B cell (primary cell): ENCODE measurements around the gene FMO4. TPM values are rescaled to one million over a fixed set of nuclear protein-coding genes. Genes with fewer than 3 reads are reported as not detected.

ENCODE experiments used
- ATAC-seq: fragments of 200-7000 bp; cut with Tn5 transposase; one replicate; pipeline ENCODE4 v1.10.0; 2021; ENCODE audit warnings: low read depth, mild to moderate bottlenecking, moderate number of reproducible peaks, moderate library complexity
- CTCF ChIA-PET: fragments of 350-600 bp; sonication (Branson Sonifier 250); formaldehyde crosslinking; loops from one replicate; lab custom pipeline; 2021; ENCODE audit warnings: antibody characterized with exemption, inconsistent platforms; lab: Charles Lee
- POLR2A ChIA-PET: fragments of 350-600 bp; sonication (Branson Sonifier 250); formaldehyde crosslinking; loops from one replicate; lab custom pipeline; 2021; ENCODE audit warnings: antibody characterized with exemption; lab: Charles Lee
- DNase-seq: peaks from one replicate; pipeline ENCODE4 v3.0.0; 2013
- H2AFZ ChIP-seq: 2 replicates; pipeline ENCODE4 v1.6.1; 2012; ENCODE audit warnings: mild to moderate bottlenecking, low read depth, low read length; ENCODE audit not compliant: insufficient read depth, poor library complexity, severe bottlenecking
- H3K27ac ChIP-seq, 2 donors: 1 replicate in 1 of 2; 2 replicates in 1 of 2; pipeline ENCODE4 v1.5.1; 2012 to 2013; ENCODE audit warnings: low read length in 2 of 2, mild to moderate bottlenecking in 2 of 2, moderate library complexity in 1 of 2
- H3K27me3 ChIP-seq, 4 experiments: fragments of 200-600 bp in 1 of 4; sonication (generic) in 1 of 4; replicated peaks in 1 of 4; 1 replicate in 2 of 4; 2 replicates in 2 of 4; pipeline versions ENCODE4 v1.6.1 to v1.7.0; 2013 to 2016; ENCODE audit warnings: low read length in 3 of 4, mild to moderate bottlenecking in 2 of 4, mixed read lengths in 1 of 4, moderate library complexity in 1 of 4; ENCODE audit not compliant: insufficient read depth in 4 of 4, control insufficient read depth in 3 of 4; ENCODE audit errors: control extremely low read depth in 1 of 4
- H3K36me3 ChIP-seq, 2 experiments: replicated peaks in 1 of 2; 1 replicate in 1 of 2; 2 replicates in 1 of 2; pipeline versions ENCODE4 v1.6.1 to v1.7.1; 2013; ENCODE audit warnings: low read length in 1 of 2; ENCODE audit not compliant: insufficient read depth in 2 of 2, control insufficient read depth in 1 of 2; ENCODE audit errors: control extremely low read depth in 1 of 2, extremely low read depth in 1 of 2
- H3K4me1 ChIP-seq, 2 donors: fragments of 200-600 bp in 1 of 2; sonication (generic) in 1 of 2; 1 replicate in 1 of 2; 2 replicates in 1 of 2; pipeline versions ENCODE4 v1.5.1 to v1.6.1; 2013 to 2017; ENCODE audit warnings: low read length in 2 of 2; ENCODE audit not compliant: control insufficient read depth in 2 of 2, insufficient read depth in 2 of 2
- H3K4me2 ChIP-seq: replicated peaks from 2 replicates; pipeline ENCODE3; 2012; ENCODE audit warnings: mild to moderate bottlenecking, low read depth, low read length; ENCODE audit not compliant: poor library complexity, severe bottlenecking
- H3K4me3 ChIP-seq, 5 experiments: fragments of 200-600 bp in 1 of 5; sonication (generic) in 1 of 5; 1 replicate in 3 of 5; 2 replicates in 2 of 5; pipeline versions ENCODE4 v1.5.1 to v1.7.0; 2011 to 2016; ENCODE audit warnings: low read length in 4 of 5, mild to moderate bottlenecking in 4 of 5, low read depth in 2 of 5, control low read depth in 1 of 5, moderate library complexity in 1 of 5; ENCODE audit not compliant: insufficient read depth in 1 of 5; ENCODE audit errors: control extremely low read depth in 1 of 5, extremely low read depth in 1 of 5
- H3K79me2 ChIP-seq: fragments of 200-600 bp; sonication (generic); one replicate; pipeline ENCODE4 v1.6.0; 2016; ENCODE audit warnings: low read length; ENCODE audit not compliant: control insufficient read depth, insufficient read depth
- H3K9ac ChIP-seq: fragments of 200-600 bp; sonication (generic); 2 replicates; pipeline ENCODE4 v1.6.1; 2017; ENCODE audit warnings: mild to moderate bottlenecking, low read length, moderate library complexity
- H3K9me3 ChIP-seq, 3 donors: one replicate each; pipeline versions ENCODE4 v1.6.1 to v1.7.1; 2013; ENCODE audit warnings: low read length in 2 of 3; ENCODE audit not compliant: control insufficient read depth in 2 of 3, insufficient read depth in 1 of 3; ENCODE audit errors: control extremely low read depth in 1 of 3
- H4K20me1 ChIP-seq: 2 replicates; pipeline ENCODE4 v1.6.0; 2012; ENCODE audit warnings: mild to moderate bottlenecking, low read length; ENCODE audit not compliant: insufficient read depth, control insufficient read depth, poor library complexity, severe bottlenecking
- H3K27ac Mint-ChIP-seq: one replicate; pipeline ENCODE4 v1.8.0; 2021; ENCODE audit warnings: mixed read lengths
- H3K27me3 Mint-ChIP-seq: one replicate; pipeline ENCODE4 v1.8.0; 2021; ENCODE audit warnings: mixed read lengths
- H3K4me1 Mint-ChIP-seq: one replicate; pipeline ENCODE4 v1.8.0; 2021; ENCODE audit warnings: mixed read lengths
- H3K4me3 Mint-ChIP-seq: one replicate; pipeline ENCODE4 v1.8.0; 2021; ENCODE audit warnings: mixed read lengths
- H3K9me3 Mint-ChIP-seq: one replicate; pipeline ENCODE4 v1.8.0; 2022; ENCODE audit warnings: mixed read lengths; ENCODE audit not compliant: insufficient read depth
- EZH2 ChIP-seq: IDR thresholded peaks from 2 replicates; pipeline ENCODE4 v1.6.1; 2012; ENCODE audit warnings: borderline replicate concordance, low read depth, mild to moderate bottlenecking, moderate library complexity, low read length; ENCODE audit not compliant: insufficient read depth, poor library complexity, severe bottlenecking
- WGBS: methylation state at CpG from one replicate; pipeline ENCODE4 v1.1.5; 2013; ENCODE audit warnings: missing lambda C conversion rate; ENCODE audit not compliant: insufficient coverage; 5-methylcytosine and 5-hydroxymethylcytosine counted together
- intact Hi-C: fragments of 100-400 bp; cut with micrococcal nuclease; formaldehyde crosslinking; loops from one replicate; pipeline ENCODE4 v1.10.0; 2022
- polyA plus RNA-seq: library from polyadenylated mRNA; depleted of rRNA; stranded (reverse); fragments of >200 nt; gene quantifications from 2 replicates; pipeline ENCODE4 v1.2.3, GENCODE V29; 2012
- total RNA-seq, 2 donors: library from RNA; stranded (reverse); fragments of 120-200 nt in 1 of 2; gene quantifications; 1 replicate in 1 of 2; 2 replicates in 1 of 2; pipeline versions ENCODE4 v1.2.3 to v1.2.4, GENCODE V29; 2013 to 2022
- TF ChIP-seq, protein P1 (sequence below): fragments of 200-600 bp; IDR thresholded peaks from one replicate; pipeline ENCODE4 v1.8.0; 2022; ENCODE audit warnings: antibody characterized with exemption, mild to moderate bottlenecking

The FMO4 gene
- total and polyA plus RNA-seq, 2 donors (not counting 1 experiment from before 2014, with no cell fraction given), result 2.5 to 3.0 TPM

DNA sequence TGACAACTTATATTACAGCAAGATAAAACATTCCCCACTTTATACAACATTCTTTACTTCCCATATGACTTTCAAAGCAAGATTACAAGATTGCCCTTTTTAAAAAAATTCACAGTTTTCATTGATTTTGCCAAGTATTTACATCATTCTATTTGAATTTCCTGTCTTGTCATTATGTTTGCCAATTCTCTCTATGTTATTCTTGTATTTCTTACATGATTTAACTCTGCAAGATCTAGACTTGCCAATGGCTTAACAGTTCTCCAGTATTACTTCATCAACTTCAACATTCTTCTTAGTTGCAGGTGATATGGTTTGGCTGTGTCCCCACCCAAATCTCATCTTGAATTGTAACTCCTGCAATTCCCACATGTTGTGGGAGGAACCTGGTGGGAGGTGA, 31.6 kb downstream of the FMO4 start:
- intact Hi-C loops, result no loop called here
- POLR2A ChIA-PET, result no interaction called here
- H3K4me1 ChIP-seq, result no peaks in the 10 kb centered on the region

DNA sequence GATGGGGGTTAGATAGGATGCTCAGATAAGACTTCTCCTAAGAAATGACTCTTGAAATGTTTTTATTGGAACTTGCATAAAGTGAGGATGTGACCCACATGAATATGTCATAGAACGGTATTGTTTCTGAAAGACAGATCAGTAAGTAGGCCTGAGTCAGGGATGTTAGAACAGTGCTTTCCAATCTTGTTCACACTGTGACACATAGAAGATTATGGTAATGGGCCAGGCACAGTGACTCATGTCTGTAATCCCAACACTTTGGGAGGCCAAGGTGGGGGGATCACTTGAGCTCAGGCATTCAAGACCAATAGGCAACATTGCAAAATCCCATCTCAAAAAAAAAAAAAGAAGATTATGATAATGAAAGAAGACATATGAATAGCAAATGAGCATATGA, 32.9 kb downstream of the FMO4 start:
- Mint-ChIP-seq H3K27me3 (peaks cover 6% of the 10 kb centered on the region), H3K27ac (no peak overlapping the region), H3K4me1 (no peaks in the 10 kb centered on the region), H3K9me3 (peaks cover 8% of the 10 kb centered on the region), H3K4me3 (no peak overlapping the region)
- no peak for TF ChIP-seq EZH2
- TF ChIP-seq, protein P1, sequence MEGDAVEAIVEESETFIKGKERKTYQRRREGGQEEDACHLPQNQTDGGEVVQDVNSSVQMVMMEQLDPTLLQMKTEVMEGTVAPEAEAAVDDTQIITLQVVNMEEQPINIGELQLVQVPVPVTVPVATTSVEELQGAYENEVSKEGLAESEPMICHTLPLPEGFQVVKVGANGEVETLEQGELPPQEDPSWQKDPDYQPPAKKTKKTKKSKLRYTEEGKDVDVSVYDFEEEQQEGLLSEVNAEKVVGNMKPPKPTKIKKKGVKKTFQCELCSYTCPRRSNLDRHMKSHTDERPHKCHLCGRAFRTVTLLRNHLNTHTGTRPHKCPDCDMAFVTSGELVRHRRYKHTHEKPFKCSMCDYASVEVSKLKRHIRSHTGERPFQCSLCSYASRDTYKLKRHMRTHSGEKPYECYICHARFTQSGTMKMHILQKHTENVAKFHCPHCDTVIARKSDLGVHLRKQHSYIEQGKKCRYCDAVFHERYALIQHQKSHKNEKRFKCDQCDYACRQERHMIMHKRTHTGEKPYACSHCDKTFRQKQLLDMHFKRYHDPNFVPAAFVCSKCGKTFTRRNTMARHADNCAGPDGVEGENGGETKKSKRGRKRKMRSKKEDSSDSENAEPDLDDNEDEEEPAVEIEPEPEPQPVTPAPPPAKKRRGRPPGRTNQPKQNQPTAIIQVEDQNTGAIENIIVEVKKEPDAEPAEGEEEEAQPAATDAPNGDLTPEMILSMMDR, result no peak
- no peak for DNase-seq
- H3K9me3 ChIP-seq, result peaks cover 0 to 4% (median 0%) of the 10 kb centered on the region in 3 donors
- POLR2A ChIA-PET, result no interaction called here
- no peaks in the 10 kb centered on the region for H3K36me3 ChIP-seq
- intact Hi-C loops, result no loop called here
- no peak overlapping the region for H3K4me3 ChIP-seq
- CTCF ChIA-PET, result no interaction called here
- ATAC-seq, result no peak
- no peak overlapping the region for H2AFZ ChIP-seq
- no peak overlapping the region for H3K9ac ChIP-seq
- no peaks in the 10 kb centered on the region for H3K27me3 ChIP-seq
- no peaks in the 10 kb centered on the region for H3K4me1 ChIP-seq
- H3K79me2 ChIP-seq, result no peaks in the 10 kb centered on the region
- no peak overlapping the region for H3K27ac ChIP-seq
- 100% methylated on average over 1 of the region's 1 CpG for WGBS
- H4K20me1 ChIP-seq, result no peaks in the 10 kb centered on the region
- no peak overlapping the region for H3K4me2 ChIP-seq

More for the DNA sequence above, 31.6 kb downstream of the FMO4 start:
- Histone ChIP-seq H3K4me2 (no peak overlapping the region), H3K27me3 (no peaks in the 10 kb centered on the region), H4K20me1 (no peaks in the 10 kb centered on the region), H3K9me3 (peaks cover 0 to 4% (median 0%) of the 10 kb centered on the region in 3 donors), H2AFZ (no peak overlapping the region), H3K27ac (no peak overlapping the region), H3K79me2 (no peaks in the 10 kb centered on the region), H3K4me3 (no peak overlapping the region), H3K9ac (no peak overlapping the region), H3K36me3 (no peaks in the 10 kb centered on the region)
- no peak for ATAC-seq
- no peak overlapping the region for H3K4me3 Mint-ChIP-seq
- H3K27ac Mint-ChIP-seq, result no peak overlapping the region
- H3K4me1 Mint-ChIP-seq, result no peaks in the 10 kb centered on the region
- DNase-seq, result no peak
- CTCF ChIA-PET, result no interaction called here
- peaks cover 5% of the 10 kb centered on the region for H3K27me3 Mint-ChIP-seq
- H3K9me3 Mint-ChIP-seq, result peaks cover 11% of the 10 kb centered on the region
- TF ChIP-seq, protein P1, result no peak
- TF ChIP-seq EZH2, result no peak
